ENCODE results near the gene HBA2. TPM values are rescaled to one million over a fixed set of nuclear protein-coding genes. Genes with fewer than 3 reads are reported as not detected.

The HBA2 gene
- total RNA-seq, 1 experiment from 2014 or later = not detected

DNA sequence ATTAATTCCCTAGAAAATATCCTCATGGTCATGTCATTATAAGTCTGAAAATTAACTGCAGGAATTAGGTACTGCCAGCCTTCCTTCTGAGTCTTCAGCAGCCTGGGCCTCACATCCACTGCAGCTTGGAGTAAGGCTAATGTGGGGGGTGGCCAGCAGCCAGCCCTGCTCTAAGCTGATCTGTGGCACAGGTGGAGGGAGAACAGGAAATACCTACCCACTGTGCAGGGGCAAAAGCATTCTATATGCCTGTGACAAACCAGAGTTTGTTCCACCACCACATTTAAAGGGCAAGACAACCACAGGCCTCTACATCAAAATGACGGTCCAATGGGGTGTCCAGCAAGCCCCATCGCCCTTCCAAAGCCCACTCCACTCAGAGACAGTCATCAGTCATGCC, 43.6 kb upstream of the HBA2 start:
- POLR2A ChIA-PET = no interaction called here
- no peaks in the 10 kb centered on the region; the same call in 1 of the 2 replicates for H3K36me3 ChIP-seq (ENCODE audit: control insufficient read depth, insufficient read depth, low read length)
- no TSS peak for BruUV-seq (replicated peaks)
- no peak overlapping the region for H3K4me3 ChIP-seq (ENCODE audit: low read depth in 2 of 2, low read length in 2 of 2)
- no peaks in the 10 kb centered on the region for H3K4me1 ChIP-seq (ENCODE audit: control insufficient read depth, insufficient read depth, low read length)
- in situ Hi-C loops (cut with HindIII; ENCODE audit: low pct_unique_long_range_greater_than_20kb, low sequenced_read_pairs) (no loop called here), intact Hi-C loops (cut with micrococcal nuclease; ENCODE audit: unreplicated experiment) (no loop called here)
- CTCF ChIA-PET = no interaction called here
- no peak overlapping the region for H3K27ac ChIP-seq (ENCODE audit: low read length)
- no peaks in the 10 kb centered on the region for H3K27me3 ChIP-seq (ENCODE audit: control insufficient read depth, insufficient read depth, low read length)
- ATAC-seq = no peak
- no peaks in the 10 kb centered on the region for H3K9me3 ChIP-seq (ENCODE audit: control insufficient read depth, insufficient read depth, low read depth, low read length)
- TF ChIP-seq TCF7L2 (IDR thresholded peaks at IDR 0.05; ENCODE audit: low read depth, low read length) = no peak
- no peak for TF ChIP-seq CTCF (IDR thresholded peaks at IDR 0.05)
- no peak for TF ChIP-seq SIN3A (IDR thresholded peaks at IDR 0.05; ENCODE audit: borderline replicate concordance, insufficient read depth, low read depth, low read length)
- TF ChIP-seq, protein P1, sequence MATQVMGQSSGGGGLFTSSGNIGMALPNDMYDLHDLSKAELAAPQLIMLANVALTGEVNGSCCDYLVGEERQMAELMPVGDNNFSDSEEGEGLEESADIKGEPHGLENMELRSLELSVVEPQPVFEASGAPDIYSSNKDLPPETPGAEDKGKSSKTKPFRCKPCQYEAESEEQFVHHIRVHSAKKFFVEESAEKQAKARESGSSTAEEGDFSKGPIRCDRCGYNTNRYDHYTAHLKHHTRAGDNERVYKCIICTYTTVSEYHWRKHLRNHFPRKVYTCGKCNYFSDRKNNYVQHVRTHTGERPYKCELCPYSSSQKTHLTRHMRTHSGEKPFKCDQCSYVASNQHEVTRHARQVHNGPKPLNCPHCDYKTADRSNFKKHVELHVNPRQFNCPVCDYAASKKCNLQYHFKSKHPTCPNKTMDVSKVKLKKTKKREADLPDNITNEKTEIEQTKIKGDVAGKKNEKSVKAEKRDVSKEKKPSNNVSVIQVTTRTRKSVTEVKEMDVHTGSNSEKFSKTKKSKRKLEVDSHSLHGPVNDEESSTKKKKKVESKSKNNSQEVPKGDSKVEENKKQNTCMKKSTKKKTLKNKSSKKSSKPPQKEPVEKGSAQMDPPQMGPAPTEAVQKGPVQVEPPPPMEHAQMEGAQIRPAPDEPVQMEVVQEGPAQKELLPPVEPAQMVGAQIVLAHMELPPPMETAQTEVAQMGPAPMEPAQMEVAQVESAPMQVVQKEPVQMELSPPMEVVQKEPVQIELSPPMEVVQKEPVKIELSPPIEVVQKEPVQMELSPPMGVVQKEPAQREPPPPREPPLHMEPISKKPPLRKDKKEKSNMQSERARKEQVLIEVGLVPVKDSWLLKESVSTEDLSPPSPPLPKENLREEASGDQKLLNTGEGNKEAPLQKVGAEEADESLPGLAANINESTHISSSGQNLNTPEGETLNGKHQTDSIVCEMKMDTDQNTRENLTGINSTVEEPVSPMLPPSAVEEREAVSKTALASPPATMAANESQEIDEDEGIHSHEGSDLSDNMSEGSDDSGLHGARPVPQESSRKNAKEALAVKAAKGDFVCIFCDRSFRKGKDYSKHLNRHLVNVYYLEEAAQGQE (IDR thresholded peaks at IDR 0.05; ENCODE audit: insufficient read depth in 1 of 2, low read depth in 2 of 2, low read length in 1 of 2) = no peak
- no peak for TF ChIP-seq POLR2AphosphoS5 (IDR thresholded peaks at IDR 0.05; ENCODE audit: low read depth, low read length)
- no peak for DNase-seq (ENCODE audit: low read depth, low spot score)

- DNase-seq (ENCODE audit: low read depth, low spot score) = no peak
- Histone ChIP-seq H3K9me3 (ENCODE audit: control insufficient read depth, insufficient read depth, low read depth, low read length) (no peaks in the 10 kb centered on the region), H3K36me3 (ENCODE audit: control insufficient read depth, insufficient read depth, low read length) (no peaks in the 10 kb centered on the region; the same call in 1 of the 2 replicates), H3K27ac (ENCODE audit: low read length) (no peak overlapping the region), H3K4me1 (ENCODE audit: control insufficient read depth, insufficient read depth, low read length) (peaks cover 2% of the 10 kb centered on the region; the same call in 1 of the 2 replicates), H3K27me3 (ENCODE audit: control insufficient read depth, insufficient read depth, low read length) (no peaks in the 10 kb centered on the region), H3K4me3 (ENCODE audit: low read depth in 2 of 2, low read length in 2 of 2) (no peak overlapping the region)
- no peak for ATAC-seq
- no peak for TF ChIP-seq POLR2AphosphoS5 (IDR thresholded peaks at IDR 0.05; ENCODE audit: low read depth, low read length)
- TF ChIP-seq, protein P1 (IDR thresholded peaks at IDR 0.05; ENCODE audit: insufficient read depth in 1 of 2, low read depth in 2 of 2, low read length in 1 of 2) = no peak
- intact Hi-C loops (cut with micrococcal nuclease; ENCODE audit: unreplicated experiment) = no loop called here
- BruUV-seq (replicated peaks) = no TSS peak
- CTCF ChIA-PET = interaction anchor here (0.6 kb wide), 1 partner anchor 103 kb away, joined by 6 read pairs; no protein-coding TSS in a partner anchor
- in situ Hi-C loops (cut with HindIII; ENCODE audit: low pct_unique_long_range_greater_than_20kb, low sequenced_read_pairs) = no loop called here
- POLR2A ChIA-PET = no interaction called here
Observed at GRCh38 chr16:130533-131173, 42.0 kb upstream of the HBA2 start.
